Vagina (tissue), 2 donors: ENCODE measurements around the gene GABBR2.

ENCODE experiments used
- CTCF ChIP-seq, 3 experiments: fragments of 450-650 bp in 2 of 3; fragments of 200-600 bp in 1 of 3; sonication (generic) in 1 of 3; IDR thresholded peaks; one replicate each; pipeline ENCODE4 v1.5.1; 2017 to 2019; ENCODE audit warnings: antibody characterized with exemption in 3 of 3, mild to moderate bottlenecking in 2 of 3, moderate library complexity in 2 of 3
- POLR2AphosphoS5 ChIP-seq, 2 donors: sonication (generic); formaldehyde crosslinking; IDR thresholded peaks; one replicate each; pipeline ENCODE4 v1.9.0; 2017; ENCODE audit warnings: antibody characterized with exemption in 2 of 2, mild to moderate bottlenecking in 2 of 2, low read depth in 1 of 2; ENCODE audit not compliant: insufficient read depth in 1 of 2

- no peak for TF ChIP-seq CTCF (IDR thresholded peaks at IDR 0.05)
- TF ChIP-seq POLR2AphosphoS5 (IDR thresholded peaks at IDR 0.05; ENCODE audit: insufficient read depth in 1 of 2, low read depth in 1 of 2) = no peak
These were observed 302.3 kb downstream of the GABBR2 start for GRCh38 chr9:98406469-98406868.
